PC-9 (cell line): ENCODE measurements around the gene FRMD6. TPM values are rescaled to one million over a fixed set of nuclear protein-coding genes. Genes with fewer than 3 reads are reported as not detected.

Source experiments
- BruUV-seq: library from RNA; stranded (reverse); fragments of 400-500 nt; replicated peaks from 2 replicates; lab custom pipeline; 2021; lab: Mats Ljungman, UMichigan
- CTCF ChIA-PET: fragments of 300-600 bp; sonication (Branson Sonifier 250); formaldehyde crosslinking; loops from one replicate; lab custom pipeline; 2022; ENCODE audit warnings: antibody characterized with exemption; lab: Charles Lee
- POLR2A ChIA-PET: fragments of 300-600 bp; sonication (Branson Sonifier 250); formaldehyde crosslinking; loops from one replicate; lab custom pipeline; 2022; ENCODE audit warnings: antibody characterized with exemption; ENCODE audit not compliant: unreplicated experiment; lab: Charles Lee
- DNase-seq, 2 experiments: peaks; one replicate each; pipeline versions ENCODE4 v3.0.0 to v3.0.0-alpha.2; 2015 to 2022; ENCODE audit warnings: mixed read lengths in 1 of 2
- H2AFZ ChIP-seq: fragments of 200-600 bp; sonication (generic); 2 replicates; pipeline ENCODE4 v1.8.1; 2017; ENCODE audit warnings: antibody characterized with exemption
- H3F3A ChIP-seq: fragments of 200-600 bp; sonication (generic); 2 replicates; pipeline ENCODE4 v1.8.1; 2017; ENCODE audit warnings: antibody characterized with exemption, mild to moderate bottlenecking, low read depth; ENCODE audit not compliant: insufficient read depth
- H3K27ac ChIP-seq: fragments of 200-600 bp; sonication (generic); 2 replicates; pipeline ENCODE4 v1.6.1; 2016; ENCODE audit warnings: mixed run types
- H3K27me3 ChIP-seq: fragments of 200-600 bp; sonication (generic); 2 replicates; pipeline ENCODE4 v1.6.1; 2016; ENCODE audit warnings: low read depth, mixed run types; ENCODE audit not compliant: insufficient read depth
- H3K36me3 ChIP-seq: fragments of 200-600 bp; sonication (generic); 2 replicates; pipeline ENCODE4 v1.6.1; 2016; ENCODE audit warnings: low read depth, mixed run types
- H3K4me1 ChIP-seq: fragments of 200-600 bp; sonication (generic); replicated peaks from 2 replicates; pipeline ENCODE4 v1.6.1; 2016; ENCODE audit warnings: mixed run types; ENCODE audit not compliant: insufficient read depth
- H3K4me2 ChIP-seq: fragments of 200-600 bp; sonication (generic); 2 replicates; pipeline ENCODE4 v1.6.1; 2017; ENCODE audit warnings: mixed run types
- H3K4me3 ChIP-seq: fragments of 200-600 bp; sonication (generic); 2 replicates; pipeline ENCODE4 v1.6.1; 2016; ENCODE audit warnings: mixed run types
- H3K79me2 ChIP-seq: fragments of 200-600 bp; sonication (generic); 2 replicates; pipeline ENCODE4 v1.6.1; 2017; ENCODE audit warnings: low read depth, mixed run types
- H3K9me2 ChIP-seq: fragments of 200-600 bp; sonication (generic); 2 replicates; pipeline ENCODE4 v1.8.1; 2017; ENCODE audit warnings: mild to moderate bottlenecking; ENCODE audit not compliant: insufficient read depth
- H3K9me3 ChIP-seq: fragments of 200-600 bp; sonication (generic); 2 replicates; pipeline ENCODE4 v1.8.1; 2016; ENCODE audit warnings: low read depth; ENCODE audit not compliant: insufficient read depth
- H4K20me1 ChIP-seq: fragments of 200-600 bp; sonication (generic); 2 replicates; pipeline ENCODE4 v1.8.1; 2017; ENCODE audit not compliant: insufficient read depth
- EZH2 ChIP-seq: fragments of 200-600 bp; sonication (generic); IDR thresholded peaks from 2 replicates; pipeline ENCODE4 v1.8.0; 2017; ENCODE audit warnings: antibody characterized with exemption, low read depth
- intact Hi-C: fragments of 100-400 bp; cut with micrococcal nuclease; formaldehyde crosslinking; loops from one replicate; pipeline ENCODE4 v1.10.0; 2022; ENCODE audit not compliant: unreplicated experiment
- total RNA-seq: library from RNA; stranded (reverse); gene quantifications from 2 replicates; pipeline ENCODE4 v1.2.3, GENCODE V29; 2021
- TF ChIP-seq, protein P1 (sequence below): fragments of 200-600 bp; sonication (generic); conservative IDR thresholded peaks from 2 replicates; pipeline ENCODE4 v1.6.1; 2017; ENCODE audit warnings: mixed run types, antibody characterized with exemption, mild to moderate bottlenecking, moderate library complexity

Gene FRMD6
- total RNA-seq, 1 experiment from 2014 or later, result 42.9 TPM

- no peaks in the 10 kb centered on the region for H4K20me1 ChIP-seq
- CTCF ChIA-PET, result no interaction called here
- no peaks in the 10 kb centered on the region for H3K36me3 ChIP-seq
- H3F3A ChIP-seq, result no peaks in the 10 kb centered on the region
- H3K4me2 ChIP-seq, result no peak overlapping the region
- H3K27ac ChIP-seq, result no peak overlapping the region
- no TSS peak for BruUV-seq
- no peaks in the 10 kb centered on the region for H3K27me3 ChIP-seq
- DNase-seq, result no peak
- no peaks in the 10 kb centered on the region for H3K4me1 ChIP-seq
- H3K79me2 ChIP-seq, result no peaks in the 10 kb centered on the region
- H3K9me3 ChIP-seq, result no peaks in the 10 kb centered on the region
- H3K4me3 ChIP-seq, result no peak overlapping the region
- POLR2A ChIA-PET, result no interaction called here
- TF ChIP-seq, protein P1, sequence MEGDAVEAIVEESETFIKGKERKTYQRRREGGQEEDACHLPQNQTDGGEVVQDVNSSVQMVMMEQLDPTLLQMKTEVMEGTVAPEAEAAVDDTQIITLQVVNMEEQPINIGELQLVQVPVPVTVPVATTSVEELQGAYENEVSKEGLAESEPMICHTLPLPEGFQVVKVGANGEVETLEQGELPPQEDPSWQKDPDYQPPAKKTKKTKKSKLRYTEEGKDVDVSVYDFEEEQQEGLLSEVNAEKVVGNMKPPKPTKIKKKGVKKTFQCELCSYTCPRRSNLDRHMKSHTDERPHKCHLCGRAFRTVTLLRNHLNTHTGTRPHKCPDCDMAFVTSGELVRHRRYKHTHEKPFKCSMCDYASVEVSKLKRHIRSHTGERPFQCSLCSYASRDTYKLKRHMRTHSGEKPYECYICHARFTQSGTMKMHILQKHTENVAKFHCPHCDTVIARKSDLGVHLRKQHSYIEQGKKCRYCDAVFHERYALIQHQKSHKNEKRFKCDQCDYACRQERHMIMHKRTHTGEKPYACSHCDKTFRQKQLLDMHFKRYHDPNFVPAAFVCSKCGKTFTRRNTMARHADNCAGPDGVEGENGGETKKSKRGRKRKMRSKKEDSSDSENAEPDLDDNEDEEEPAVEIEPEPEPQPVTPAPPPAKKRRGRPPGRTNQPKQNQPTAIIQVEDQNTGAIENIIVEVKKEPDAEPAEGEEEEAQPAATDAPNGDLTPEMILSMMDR, result no peak
- no peak for TF ChIP-seq EZH2
- no peak overlapping the region for H2AFZ ChIP-seq
- intact Hi-C loops, result no loop called here
- 0 out of 2 replicates have a peak, but pooled peaks cover 4% of the 10 kb centered on the region for H3K9me2 ChIP-seq
Measured at GRCh38 chr14:51624955-51625569, 26.6 kb upstream of the FRMD6 start.

DNA sequence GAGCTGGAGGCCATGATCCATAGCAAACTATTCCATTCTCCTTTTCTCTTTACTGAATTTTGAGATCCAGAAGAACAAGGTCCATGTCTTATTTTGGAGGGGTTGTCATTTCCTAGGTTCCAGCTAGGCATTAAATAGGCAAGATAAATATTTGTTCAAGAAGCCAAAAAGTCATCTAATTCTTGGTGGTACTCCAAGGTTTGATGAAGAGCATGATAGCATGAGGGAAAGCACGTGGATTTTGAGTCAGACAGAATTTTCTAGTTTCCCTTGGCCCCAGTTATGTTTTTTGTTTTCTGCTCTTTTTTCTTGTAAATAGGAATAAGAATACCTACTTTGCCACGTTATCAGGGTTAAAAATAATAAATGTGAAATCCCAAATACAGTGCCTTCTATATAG, 25.5 kb upstream of the FRMD6 start:
- Histone ChIP-seq H3K4me2 (no peak overlapping the region), H3K36me3 (no peaks in the 10 kb centered on the region), H4K20me1 (no peaks in the 10 kb centered on the region), H3K27me3 (no peaks in the 10 kb centered on the region), H3F3A (no peaks in the 10 kb centered on the region), H3K4me3 (no peak overlapping the region), H3K27ac (no peak overlapping the region), H3K4me1 (no peaks in the 10 kb centered on the region), H2AFZ (no peak overlapping the region), H3K79me2 (no peaks in the 10 kb centered on the region), H3K9me3 (no peaks in the 10 kb centered on the region), H3K9me2 (0 out of 2 replicates have a peak, but pooled peaks cover 4% of the 10 kb centered on the region)
- BruUV-seq, result no TSS peak
- intact Hi-C loops, result no loop called here
- DNase-seq, result no peak
- POLR2A ChIA-PET, result no interaction called here
- no peak for TF ChIP-seq EZH2
- TF ChIP-seq, protein P1, result no peak
- CTCF ChIA-PET, result no interaction called here

DNA sequence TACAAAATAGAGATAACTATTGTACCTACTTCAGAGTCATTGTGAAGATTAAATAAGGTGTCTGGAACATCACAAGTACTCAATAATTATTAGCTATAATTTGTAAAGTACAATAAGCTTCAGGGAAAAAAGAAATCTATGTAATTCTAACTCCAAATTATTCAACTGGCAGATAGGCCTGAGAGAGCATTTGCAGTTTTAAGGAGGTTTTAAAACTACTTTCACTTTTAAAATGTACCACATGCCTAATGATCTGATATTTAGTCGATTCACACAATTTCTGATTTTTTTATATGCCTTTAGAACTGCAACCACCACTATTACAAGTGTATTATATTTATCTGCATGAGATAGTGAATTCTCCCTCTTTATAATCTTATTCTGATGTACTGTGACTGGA, 24.9 kb upstream of the FRMD6 start:
- H3K36me3 ChIP-seq, result no peaks in the 10 kb centered on the region
- BruUV-seq, result no TSS peak
- no peaks in the 10 kb centered on the region for H4K20me1 ChIP-seq
- no peaks in the 10 kb centered on the region for H3K9me3 ChIP-seq
- ChIA-PET POLR2A (no interaction called here), CTCF (no interaction called here)
- H3K27ac ChIP-seq, result no peak overlapping the region
- intact Hi-C loops, result no loop called here
- no peak overlapping the region for H2AFZ ChIP-seq
- TF ChIP-seq EZH2, result no peak
- TF ChIP-seq, protein P1, result no peak
- no peaks in the 10 kb centered on the region for H3K79me2 ChIP-seq
- peak overlapping the region; percentile 15; the same call in 1 of the 2 replicates for H3K4me2 ChIP-seq
- H3K27me3 ChIP-seq, result no peaks in the 10 kb centered on the region
- no peaks in the 10 kb centered on the region for H3F3A ChIP-seq
- H3K9me2 ChIP-seq, result 0 out of 2 replicates have a peak, but pooled peaks cover 4% of the 10 kb centered on the region
- no peak for DNase-seq
- no peaks in the 10 kb centered on the region for H3K4me1 ChIP-seq
- H3K4me3 ChIP-seq, result no peak overlapping the region
